LoVo (cell line): Measurements from ENCODE around the gene CDIP1.
A peak's percentile ranks its signal among the peaks of the same experiment; 100 is the strongest.

Experiments used
- DNase-seq: peaks from one replicate; pipeline ENCODE4 v3.0.0-alpha.2; 2016; ENCODE audit warnings: low spot score

The CDIP1 gene

GRCh38 chr16:4513086-4513860 is 25.3 kb downstream of the CDIP1 start:
- DNase-seq: no peak

GRCh38 chr16:4512473-4512872 is 26.1 kb downstream of the CDIP1 start:
- DNase-seq: no peak

GRCh38 chr16:4511441-4512082 is 27.0 kb downstream of the CDIP1 start:
- DNase-seq: no peak

GRCh38 chr16:4510747-4511426 is 27.7 kb downstream of the CDIP1 start:
- DNase-seq: no peak

- no peak for DNase-seq
These were observed 28.4 kb downstream of the CDIP1 start for GRCh38 chr16:4510131-4510530.

- DNase-seq: no peak
These were observed 29.2 kb downstream of the CDIP1 start for GRCh38 chr16:4509420-4509819.

- no peak for DNase-seq
These were observed 29.8 kb downstream of the CDIP1 start for GRCh38 chr16:4508806-4509205.

GRCh38 chr16:4507588-4508345 is 30.8 kb downstream of the CDIP1 start:
- DNase-seq: no peak

GRCh38 chr16:4506450-4506849 is 32.1 kb downstream of the CDIP1 start:
- peak; percentile 49 for DNase-seq

- no peak for DNase-seq
These were observed 33.0 kb downstream of the CDIP1 start for GRCh38 chr16:4505356-4506147.

GRCh38 chr16:4501071-4501478 is 37.5 kb downstream of the CDIP1 start:
- DNase-seq: no peak

GRCh38 chr16:4500272-4500671 is 38.3 kb downstream of the CDIP1 start:
- DNase-seq: peak; percentile 20

- no peak for DNase-seq
These were observed 39.4 kb downstream of the CDIP1 start for GRCh38 chr16:4499196-4499555.

- no peak for DNase-seq
These were observed 39.9 kb downstream of the CDIP1 start for GRCh38 chr16:4498546-4499195.

GRCh38 chr16:4496305-4496704 is 42.3 kb downstream of the CDIP1 start:
- no peak for DNase-seq

GRCh38 chr16:4495766-4496165 is 42.8 kb downstream of the CDIP1 start:
- no peak for DNase-seq

- peak; percentile 47 for DNase-seq
These were observed 43.7 kb downstream of the CDIP1 start for GRCh38 chr16:4494746-4495490.

- DNase-seq: no peak
These were observed 46.7 kb downstream of the CDIP1 start for GRCh38 chr16:4491898-4492297.

GRCh38 chr16:4489030-4489429 is 49.5 kb downstream of the CDIP1 start:
- no peak for DNase-seq

GRCh38 chr16:4488499-4488967 is 50.0 kb downstream of the CDIP1 start:
- DNase-seq: no peak
